Measurements from ENCODE around the gene RFPL4AL1.

DNA sequence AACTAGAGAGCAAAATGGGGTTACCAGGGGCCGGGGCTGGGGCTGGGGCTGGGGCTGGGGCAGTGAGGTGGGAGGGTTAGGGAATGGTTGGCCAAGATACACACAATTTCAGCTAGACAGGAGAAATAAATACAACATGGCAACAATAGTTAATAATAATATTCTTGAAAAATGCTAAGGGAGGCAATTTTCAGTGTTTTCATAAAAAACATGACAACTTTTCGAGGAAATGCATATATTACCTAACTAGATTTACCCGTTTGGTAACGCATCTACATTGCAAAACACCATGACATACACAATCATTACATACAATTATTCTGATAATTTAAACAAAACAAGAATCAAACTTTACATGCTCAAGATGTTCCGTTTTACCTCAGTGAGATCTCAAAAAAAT lies 12.2 kb downstream of the RFPL4AL1 start:
- TF ChIP-seq, protein P1, sequence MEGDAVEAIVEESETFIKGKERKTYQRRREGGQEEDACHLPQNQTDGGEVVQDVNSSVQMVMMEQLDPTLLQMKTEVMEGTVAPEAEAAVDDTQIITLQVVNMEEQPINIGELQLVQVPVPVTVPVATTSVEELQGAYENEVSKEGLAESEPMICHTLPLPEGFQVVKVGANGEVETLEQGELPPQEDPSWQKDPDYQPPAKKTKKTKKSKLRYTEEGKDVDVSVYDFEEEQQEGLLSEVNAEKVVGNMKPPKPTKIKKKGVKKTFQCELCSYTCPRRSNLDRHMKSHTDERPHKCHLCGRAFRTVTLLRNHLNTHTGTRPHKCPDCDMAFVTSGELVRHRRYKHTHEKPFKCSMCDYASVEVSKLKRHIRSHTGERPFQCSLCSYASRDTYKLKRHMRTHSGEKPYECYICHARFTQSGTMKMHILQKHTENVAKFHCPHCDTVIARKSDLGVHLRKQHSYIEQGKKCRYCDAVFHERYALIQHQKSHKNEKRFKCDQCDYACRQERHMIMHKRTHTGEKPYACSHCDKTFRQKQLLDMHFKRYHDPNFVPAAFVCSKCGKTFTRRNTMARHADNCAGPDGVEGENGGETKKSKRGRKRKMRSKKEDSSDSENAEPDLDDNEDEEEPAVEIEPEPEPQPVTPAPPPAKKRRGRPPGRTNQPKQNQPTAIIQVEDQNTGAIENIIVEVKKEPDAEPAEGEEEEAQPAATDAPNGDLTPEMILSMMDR (IDR thresholded peaks at IDR 0.05 in 4 of 5, conservative IDR thresholded peaks at IDR 0.05 in 1 of 5) = no peak
- TF ChIP-seq POLR2A (IDR thresholded peaks at IDR 0.05) = no peak

Measured in gastrocnemius medialis (tissue), 4 donors.